ENCODE measurements around the gene FARP1.

- no peak for TF ChIP-seq CTCF (conservative IDR thresholded peaks at IDR 0.05; ENCODE audit: low read length)
- no peak for TF ChIP-seq EZH2phosphoT487 (IDR thresholded peaks at IDR 0.05; ENCODE audit: borderline replicate concordance, low read depth, low read length)
Observed at GRCh38 chr13:98274921-98275487, 132.1 kb downstream of the FARP1 start.
